GM12872 (cell line): ENCODE results near the gene MTMR12.

ENCODE experiments used
- CTCF ChIP-seq: IDR thresholded peaks from 3 replicates; pipeline ENCODE4 v1.5.1; 2011; ENCODE audit warnings: low read depth, mild to moderate bottlenecking, low read length, moderate library complexity; ENCODE audit not compliant: insufficient read depth

MTMR12 gene

DNA sequence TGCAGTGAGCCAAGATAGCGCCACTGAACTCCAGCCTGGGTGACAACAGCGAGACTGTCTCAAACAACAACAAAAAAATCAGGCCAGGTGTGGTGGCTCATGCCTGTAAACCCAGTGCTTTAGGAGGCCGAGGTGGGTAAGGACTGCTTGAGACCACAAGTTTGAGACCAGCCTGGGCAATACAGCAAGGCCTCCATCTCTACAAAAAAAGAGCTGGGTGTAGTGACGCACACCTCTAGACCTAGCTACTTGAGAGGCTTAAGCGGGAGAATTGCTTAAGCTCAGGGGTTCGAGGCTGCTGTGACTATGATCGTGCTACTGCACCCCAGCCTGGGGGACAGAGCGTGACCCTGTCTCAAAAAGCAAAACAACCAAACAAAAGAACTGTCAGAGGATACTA lies 39.9 kb upstream of the MTMR12 start:
- TF ChIP-seq CTCF, result no peak

- TF ChIP-seq CTCF, result no peak
These were observed 34.1 kb upstream of the MTMR12 start for GRCh38 chr5:32346869-32347268.

- TF ChIP-seq CTCF, result no peak
These were observed 30.4 kb upstream of the MTMR12 start for GRCh38 chr5:32343058-32343672.

DNA sequence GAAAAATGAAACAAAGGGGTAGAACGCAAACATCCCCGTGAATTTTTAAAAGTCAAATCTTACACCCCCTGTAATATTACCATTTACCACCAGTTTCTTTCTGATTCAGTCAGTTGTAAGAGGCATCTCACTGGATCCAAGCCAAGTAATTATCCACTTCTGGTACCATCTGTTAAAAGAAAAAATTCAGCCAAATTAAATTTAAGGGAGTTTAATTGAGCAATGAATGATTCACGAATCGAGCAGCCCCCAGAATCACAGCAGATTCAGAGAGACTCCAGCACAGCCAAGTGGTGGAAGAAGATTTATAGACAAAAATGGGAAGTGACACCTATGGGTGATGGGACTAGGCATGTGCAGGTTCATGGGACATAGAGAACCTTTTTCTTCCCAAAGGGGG lies 29.9 kb upstream of the MTMR12 start:
- TF ChIP-seq CTCF, result no peak

- no peak for TF ChIP-seq CTCF
These were observed 27.1 kb upstream of the MTMR12 start for GRCh38 chr5:32339878-32340277.

DNA sequence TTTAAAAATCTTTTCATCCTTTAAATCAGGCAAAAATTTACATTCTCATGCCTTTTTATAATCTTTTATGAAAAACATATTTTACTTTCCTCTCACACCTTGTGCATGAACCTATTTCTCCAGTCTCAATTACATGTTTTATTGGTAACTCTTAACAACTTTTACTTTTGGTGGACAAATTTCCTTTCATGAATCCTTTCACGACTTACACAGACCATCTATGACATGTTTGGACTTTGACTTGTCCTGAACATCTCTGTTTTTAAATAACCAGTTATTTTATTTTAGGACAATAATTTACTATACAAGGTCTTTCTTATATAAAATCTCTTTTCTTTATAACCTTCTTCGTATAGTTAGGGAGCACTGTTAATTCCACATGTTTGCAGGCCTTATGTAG lies 26.5 kb upstream of the MTMR12 start:
- TF ChIP-seq CTCF, result no peak

GRCh38 chr5:32332966-32333365 lies 20.2 kb upstream of the MTMR12 start:
- TF ChIP-seq CTCF, result no peak
